ENCODE results near the gene GMDS. TPM values are rescaled to one million over a fixed set of nuclear protein-coding genes. Genes with fewer than 3 reads are reported as not detected.
A peak's percentile ranks its signal among the peaks of the same experiment; 100 is the strongest.

GMDS gene
- polyA plus RNA-seq, 1 of the 3 experiments (the other 2 are of a cell fraction), result 12.3 TPM

- WGBS (ENCODE audit: low lambda C conversion rate), result 88% methylated on average over 8 of the region's 8 CpGs
- POLR2A ChIA-PET, result no interaction called here
Observed at GRCh38 chr6:1597121-1597744, 648.2 kb downstream of the GMDS start.

More at GRCh38 chr6:1597121-1597744, 648.2 kb downstream of the GMDS start:
- Histone ChIP-seq H3F3A (replicated peaks; ENCODE audit: insufficient read depth) (no peaks in the 10 kb centered on the region), H3K27me3 (ENCODE audit: insufficient read depth) (peaks cover 36% of the 10 kb centered on the region), H3K36me3 (replicated peaks in 1 of 2; ENCODE audit: control insufficient read depth in 1 of 2, insufficient read depth in 2 of 2, low read length in 1 of 2) (no peaks in the 10 kb centered on the region), H3K4me3 (ENCODE audit: low read depth in 2 of 2, low read length in 1 of 2) (no peak overlapping the region), H3K4me2 (no peak overlapping the region), H4K20me1 (ENCODE audit: insufficient read depth) (no peaks in the 10 kb centered on the region), H2AFZ (ENCODE audit: low read depth) (no peak overlapping the region), H3K27ac (ENCODE audit: low read depth in 2 of 2, low read length in 1 of 2) (no peak overlapping the region), H3K9me3 (no peaks in the 10 kb centered on the region), H3K9me2 (no peaks in the 10 kb centered on the region), H3K79me2 (ENCODE audit: insufficient read depth) (no peaks in the 10 kb centered on the region), H3K9ac (no peak overlapping the region), H3K4me1 (ENCODE audit: control insufficient read depth in 1 of 2, insufficient read depth in 2 of 2, low read depth in 1 of 2, low read length in 1 of 2) (peaks cover 0 to 13% of the 10 kb centered on the region in 2 experiments; a peak in 1 of 4 replicates)
- CTCF ChIA-PET, result interaction anchor here (0.6 to 7.3 kb wide), 57 partner anchors 8 to 1154 kb away, joined by 3 to 95 read pairs (median 5); partner anchors contain the start of gene MYLK4
- TF ChIP-seq REST (IDR thresholded peaks at IDR 0.05; ENCODE audit: low read depth, low read length) (no peak), ZBTB33 (IDR thresholded peaks at IDR 0.05; ENCODE audit: borderline replicate concordance, low read depth) (no peak), TAF1 (IDR thresholded peaks at IDR 0.05; ENCODE audit: borderline replicate concordance, low read depth, low read length) (no peak), POLR2AphosphoS5 (IDR thresholded peaks at IDR 0.05; ENCODE audit: low read depth, low read length) (no peak), GATA2 (CRISPR knock-in tag; IDR thresholded peaks at IDR 0.05) (0 out of 2 replicates have a peak, but pooled peaks have one; percentile 19), RXRA (IDR thresholded peaks at IDR 0.05; ENCODE audit: borderline replicate concordance, low read depth) (no peak), RCOR1 (IDR thresholded peaks at IDR 0.05; ENCODE audit: low read length) (no peak), EP300 (IDR thresholded peaks at IDR 0.05; ENCODE audit: borderline replicate concordance in 1 of 2, low read depth in 1 of 2, low read length in 1 of 2) (no peak)
- no peak for DNase-seq

Measured in SK-N-SH (cell line).